Measurements from ENCODE around the gene POLD2.

The POLD2 gene

GRCh38 chr7:44134943-44135628 is 11.7 kb upstream of the POLD2 start:
- Histone ChIP-seq H3K27ac (no peak overlapping the region), H3K4me1 (ENCODE audit: low read depth, poor library complexity, severe bottlenecking) (no peaks in the 10 kb centered on the region), H3K36me3 (ENCODE audit: insufficient read depth) (no peaks in the 10 kb centered on the region), H2AFZ (ENCODE audit: low read depth) (no peak overlapping the region), H3K79me2 (ENCODE audit: insufficient read depth, low read depth) (no peaks in the 10 kb centered on the region), H3K27me3 (ENCODE audit: insufficient read depth, low read depth) (no peaks in the 10 kb centered on the region), H3K4me3 (IDR thresholded peaks at IDR 0.05; ENCODE audit: insufficient read depth, low read depth, low read length) (no peak overlapping the region), H4K20me1 (ENCODE audit: insufficient read depth) (no peaks in the 10 kb centered on the region), H3K4me2 (no peak overlapping the region), H3K9ac (no peak overlapping the region)
- no peak for TF ChIP-seq CTCF (conservative IDR thresholded peaks at IDR 0.05; ENCODE audit: low read depth, low read length)

- no peak for TF ChIP-seq CTCF (conservative IDR thresholded peaks at IDR 0.05; ENCODE audit: low read depth, low read length)
- H3K4me1 ChIP-seq (ENCODE audit: low read depth, poor library complexity, severe bottlenecking), result no peaks in the 10 kb centered on the region
- H3K9ac ChIP-seq, result no peak overlapping the region
- H3K27me3 ChIP-seq (ENCODE audit: insufficient read depth, low read depth), result no peaks in the 10 kb centered on the region
- H3K36me3 ChIP-seq (ENCODE audit: insufficient read depth), result no peaks in the 10 kb centered on the region
- no peaks in the 10 kb centered on the region for H3K79me2 ChIP-seq (ENCODE audit: insufficient read depth, low read depth)
- no peak overlapping the region for H3K4me2 ChIP-seq
- no peak overlapping the region for H2AFZ ChIP-seq (ENCODE audit: low read depth)
- H3K27ac ChIP-seq, result no peak overlapping the region
- no peak overlapping the region for H3K4me3 ChIP-seq (IDR thresholded peaks at IDR 0.05; ENCODE audit: insufficient read depth, low read depth, low read length)
- H4K20me1 ChIP-seq (ENCODE audit: insufficient read depth), result no peaks in the 10 kb centered on the region
These were observed 9.9 kb upstream of the POLD2 start for GRCh38 chr7:44133295-44133694.

- no peaks in the 10 kb centered on the region for H3K79me2 ChIP-seq (ENCODE audit: insufficient read depth, low read depth)
- H2AFZ ChIP-seq (ENCODE audit: low read depth), result no peak overlapping the region
- H3K27ac ChIP-seq, result no peak overlapping the region
- no peaks in the 10 kb centered on the region for H4K20me1 ChIP-seq (ENCODE audit: insufficient read depth)
- no peak overlapping the region for H3K4me2 ChIP-seq
- no peak overlapping the region for H3K4me3 ChIP-seq (IDR thresholded peaks at IDR 0.05; ENCODE audit: insufficient read depth, low read depth, low read length)
- H3K9ac ChIP-seq, result no peak overlapping the region
- H3K4me1 ChIP-seq (ENCODE audit: low read depth, poor library complexity, severe bottlenecking), result no peaks in the 10 kb centered on the region
- H3K27me3 ChIP-seq (ENCODE audit: insufficient read depth, low read depth), result no peaks in the 10 kb centered on the region
- no peaks in the 10 kb centered on the region for H3K36me3 ChIP-seq (ENCODE audit: insufficient read depth)
- TF ChIP-seq CTCF (conservative IDR thresholded peaks at IDR 0.05; ENCODE audit: low read depth, low read length), result no peak
These were observed 8.7 kb upstream of the POLD2 start for GRCh38 chr7:44132039-44132438.

GRCh38 chr7:44131173-44132029 is 8.1 kb upstream of the POLD2 start:
- Histone ChIP-seq H3K4me1 (ENCODE audit: low read depth, poor library complexity, severe bottlenecking) (no peaks in the 10 kb centered on the region), H4K20me1 (ENCODE audit: insufficient read depth) (no peaks in the 10 kb centered on the region), H2AFZ (ENCODE audit: low read depth) (no peak overlapping the region), H3K27me3 (ENCODE audit: insufficient read depth, low read depth) (no peaks in the 10 kb centered on the region), H3K9ac (no peak overlapping the region), H3K4me2 (no peak overlapping the region), H3K36me3 (ENCODE audit: insufficient read depth) (no peaks in the 10 kb centered on the region), H3K27ac (no peak overlapping the region), H3K79me2 (ENCODE audit: insufficient read depth, low read depth) (no peaks in the 10 kb centered on the region), H3K4me3 (IDR thresholded peaks at IDR 0.05; ENCODE audit: insufficient read depth, low read depth, low read length) (no peak overlapping the region)
- no peak; the same call in 1 of the 2 replicates for TF ChIP-seq CTCF (conservative IDR thresholded peaks at IDR 0.05; ENCODE audit: low read depth, low read length)

Data from KMS-11 (cell line).